HepG2 (cell line): ENCODE data around the gene EEF1AKMT3. TPM values are rescaled to one million over a fixed set of nuclear protein-coding genes. Genes with fewer than 3 reads are reported as not detected.

Experiments used
- GTF2F1 ChIP-seq: fragments of 150-350 bp; IDR thresholded peaks from 2 replicates; pipeline ENCODE4 v1.6.1; 2014; ENCODE audit warnings: low read length
- MIER2 ChIP-seq: IDR thresholded peaks from 2 replicates; pipeline ENCODE4 v1.6.1; 2016; ENCODE audit warnings: missing biosample characterization, missing genetic modification reagents
- ZNF569 ChIP-seq: sonication (generic); formaldehyde crosslinking; IDR thresholded peaks from 2 replicates; pipeline ENCODE4 v1.5.0; 2020; ENCODE audit warnings: mild to moderate bottlenecking, missing genetic modification reagents, moderate library complexity, borderline replicate concordance
- ZNF816 ChIP-seq: sonication (generic); formaldehyde crosslinking; IDR thresholded peaks from 2 replicates; pipeline ENCODE4 v1.8.0; 2022; ENCODE audit warnings: missing genetic modification reagents, mild to moderate bottlenecking, borderline replicate concordance
- ZZZ3 ChIP-seq: sonication (generic); formaldehyde crosslinking; IDR thresholded peaks from 2 replicates; pipeline ENCODE4 v1.4.0; 2020; ENCODE audit warnings: missing genetic modification reagents, mild to moderate bottlenecking, borderline replicate concordance
- polyA plus RNA-seq, 8 experiments: library from polyadenylated mRNA; depleted of rRNA in 3 of 8; stranded (reverse) in 7 of 8; unstranded in 1 of 8; fragments of >200 nt; fragmentation: Illumina TruSeq in 4 of 8; extraction: Trizol in 4 of 8; gene quantifications; 2 replicates each; pipeline versions ENCODE4 v1.2.1 to v1.2.3, GENCODE V29; 2011 to 2016; ENCODE audit warnings: low read depth in 4 of 8, missing spikeins in 1 of 8, mixed read lengths in 1 of 8; ENCODE audit not compliant: insufficient read depth in 1 of 8
- total RNA-seq, 5 experiments: library from RNA; depleted of rRNA; stranded (reverse); fragments of >200 nt; fragmentation: Illumina TruSeq; extraction: Trizol; gene quantifications; 2 replicates each; pipeline ENCODE4 v1.2.3, GENCODE V29; 2016; ENCODE audit warnings: low read depth in 1 of 5
- TF ChIP-seq, protein P1 (sequence below), 2 experiments: fragments of 450-650 bp in 1 of 2; sonication (generic) in 1 of 2; formaldehyde crosslinking in 1 of 2; IDR thresholded peaks; 2 replicates each; pipeline versions ENCODE4 v1.6.1 to v1.8.0; 2016 to 2022; ENCODE audit warnings: antibody characterized with exemption in 1 of 2, mild to moderate bottlenecking in 1 of 2, missing genetic modification reagents in 1 of 2
- TF ChIP-seq, protein P2 (sequence below): sonication (generic); formaldehyde crosslinking; IDR thresholded peaks from 2 replicates; pipeline ENCODE4 v1.8.1; 2023; ENCODE audit warnings: mild to moderate bottlenecking, missing genetic modification reagents
- TF ChIP-seq, protein P3 (sequence below): sonication (generic); formaldehyde crosslinking; IDR thresholded peaks from 2 replicates; pipeline ENCODE4 v1.4.0; 2020; ENCODE audit warnings: mild to moderate bottlenecking, missing genetic modification reagents
- TF ChIP-seq, protein P4 (sequence below): sonication (generic); formaldehyde crosslinking; IDR thresholded peaks from 2 replicates; pipeline ENCODE4 v1.5.0; 2020; ENCODE audit warnings: mild to moderate bottlenecking, missing genetic modification reagents
- TF ChIP-seq, protein P5 (sequence below): IDR thresholded peaks from 2 replicates; pipeline ENCODE4 v1.6.1; 2016; ENCODE audit warnings: missing compliant biosample characterization, missing genetic modification reagents, borderline replicate concordance

The EEF1AKMT3 gene
- total and polyA plus RNA-seq, 2 of the 13 experiments (the other 11 are each of a cell fraction or from before 2014, with no cell fraction given): 4.7 to 11.4 TPM

DNA sequence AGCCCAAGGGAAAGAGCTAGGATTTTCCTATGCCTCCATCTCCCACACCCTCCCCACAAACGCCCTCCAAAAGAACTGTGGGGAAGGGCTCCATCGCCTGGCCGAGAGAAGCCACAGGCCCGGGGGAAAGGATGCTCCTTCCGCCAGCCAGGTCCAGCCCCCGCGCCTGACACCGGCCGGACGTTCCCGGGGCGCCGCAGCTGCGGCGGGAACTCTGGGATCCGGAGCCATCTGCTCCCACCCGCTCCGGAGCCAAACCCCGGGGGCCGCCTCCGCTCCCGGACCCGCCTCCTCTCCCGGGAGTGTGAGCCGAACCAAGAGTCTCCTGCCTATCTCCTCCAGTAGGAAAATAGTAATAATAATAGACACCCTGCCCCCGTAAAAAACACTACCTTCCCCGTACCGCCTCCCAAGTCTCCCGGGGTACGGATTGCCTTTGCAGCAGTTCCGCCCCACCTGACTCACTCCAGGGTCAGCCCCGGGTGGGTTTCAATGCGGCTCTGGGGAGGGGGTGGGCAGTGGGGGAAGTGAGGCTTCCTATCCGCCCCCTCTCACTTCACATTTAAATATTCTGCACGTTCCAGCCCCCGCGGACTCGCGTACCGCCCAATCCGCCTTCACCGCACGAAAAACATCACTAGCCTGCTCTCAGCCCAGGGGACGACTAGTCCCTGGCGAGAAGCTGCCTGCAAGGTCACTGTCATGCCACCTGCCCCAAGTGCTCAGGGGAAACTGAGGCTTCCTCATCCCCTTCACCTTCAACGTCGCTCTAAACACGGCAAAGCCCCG is 36.3 kb upstream of the EEF1AKMT3 start (continued):
- TF ChIP-seq, protein P1, sequence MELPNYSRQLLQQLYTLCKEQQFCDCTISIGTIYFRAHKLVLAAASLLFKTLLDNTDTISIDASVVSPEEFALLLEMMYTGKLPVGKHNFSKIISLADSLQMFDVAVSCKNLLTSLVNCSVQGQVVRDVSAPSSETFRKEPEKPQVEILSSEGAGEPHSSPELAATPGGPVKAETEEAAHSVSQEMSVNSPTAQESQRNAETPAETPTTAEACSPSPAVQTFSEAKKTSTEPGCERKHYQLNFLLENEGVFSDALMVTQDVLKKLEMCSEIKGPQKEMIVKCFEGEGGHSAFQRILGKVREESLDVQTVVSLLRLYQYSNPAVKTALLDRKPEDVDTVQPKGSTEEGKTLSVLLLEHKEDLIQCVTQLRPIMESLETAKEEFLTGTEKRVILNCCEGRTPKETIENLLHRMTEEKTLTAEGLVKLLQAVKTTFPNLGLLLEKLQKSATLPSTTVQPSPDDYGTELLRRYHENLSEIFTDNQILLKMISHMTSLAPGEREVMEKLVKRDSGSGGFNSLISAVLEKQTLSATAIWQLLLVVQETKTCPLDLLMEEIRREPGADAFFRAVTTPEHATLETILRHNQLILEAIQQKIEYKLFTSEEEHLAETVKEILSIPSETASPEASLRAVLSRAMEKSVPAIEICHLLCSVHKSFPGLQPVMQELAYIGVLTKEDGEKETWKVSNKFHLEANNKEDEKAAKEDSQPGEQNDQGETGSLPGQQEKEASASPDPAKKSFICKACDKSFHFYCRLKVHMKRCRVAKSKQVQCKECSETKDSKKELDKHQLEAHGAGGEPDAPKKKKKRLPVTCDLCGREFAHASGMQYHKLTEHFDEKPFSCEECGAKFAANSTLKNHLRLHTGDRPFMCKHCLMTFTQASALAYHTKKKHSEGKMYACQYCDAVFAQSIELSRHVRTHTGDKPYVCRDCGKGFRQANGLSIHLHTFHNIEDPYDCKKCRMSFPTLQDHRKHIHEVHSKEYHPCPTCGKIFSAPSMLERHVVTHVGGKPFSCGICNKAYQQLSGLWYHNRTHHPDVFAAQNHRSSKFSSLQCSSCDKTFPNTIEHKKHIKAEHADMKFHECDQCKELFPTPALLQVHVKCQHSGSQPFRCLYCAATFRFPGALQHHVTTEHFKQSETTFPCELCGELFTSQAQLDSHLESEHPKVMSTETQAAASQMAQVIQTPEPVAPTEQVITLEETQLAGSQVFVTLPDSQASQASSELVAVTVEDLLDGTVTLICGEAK (IDR thresholded peaks at IDR 0.05): no peak
- TF ChIP-seq, protein P1 (CRISPR knock-in tag; IDR thresholded peaks at IDR 0.05): no peak
- TF ChIP-seq, protein P2, sequence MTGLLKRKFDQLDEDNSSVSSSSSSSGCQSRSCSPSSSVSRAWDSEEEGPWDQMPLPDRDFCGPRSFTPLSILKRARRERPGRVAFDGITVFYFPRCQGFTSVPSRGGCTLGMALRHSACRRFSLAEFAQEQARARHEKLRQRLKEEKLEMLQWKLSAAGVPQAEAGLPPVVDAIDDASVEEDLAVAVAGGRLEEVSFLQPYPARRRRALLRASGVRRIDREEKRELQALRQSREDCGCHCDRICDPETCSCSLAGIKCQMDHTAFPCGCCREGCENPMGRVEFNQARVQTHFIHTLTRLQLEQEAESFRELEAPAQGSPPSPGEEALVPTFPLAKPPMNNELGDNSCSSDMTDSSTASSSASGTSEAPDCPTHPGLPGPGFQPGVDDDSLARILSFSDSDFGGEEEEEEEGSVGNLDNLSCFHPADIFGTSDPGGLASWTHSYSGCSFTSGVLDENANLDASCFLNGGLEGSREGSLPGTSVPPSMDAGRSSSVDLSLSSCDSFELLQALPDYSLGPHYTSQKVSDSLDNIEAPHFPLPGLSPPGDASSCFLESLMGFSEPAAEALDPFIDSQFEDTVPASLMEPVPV (CRISPR knock-in tag): no peak
- TF ChIP-seq, protein P3, sequence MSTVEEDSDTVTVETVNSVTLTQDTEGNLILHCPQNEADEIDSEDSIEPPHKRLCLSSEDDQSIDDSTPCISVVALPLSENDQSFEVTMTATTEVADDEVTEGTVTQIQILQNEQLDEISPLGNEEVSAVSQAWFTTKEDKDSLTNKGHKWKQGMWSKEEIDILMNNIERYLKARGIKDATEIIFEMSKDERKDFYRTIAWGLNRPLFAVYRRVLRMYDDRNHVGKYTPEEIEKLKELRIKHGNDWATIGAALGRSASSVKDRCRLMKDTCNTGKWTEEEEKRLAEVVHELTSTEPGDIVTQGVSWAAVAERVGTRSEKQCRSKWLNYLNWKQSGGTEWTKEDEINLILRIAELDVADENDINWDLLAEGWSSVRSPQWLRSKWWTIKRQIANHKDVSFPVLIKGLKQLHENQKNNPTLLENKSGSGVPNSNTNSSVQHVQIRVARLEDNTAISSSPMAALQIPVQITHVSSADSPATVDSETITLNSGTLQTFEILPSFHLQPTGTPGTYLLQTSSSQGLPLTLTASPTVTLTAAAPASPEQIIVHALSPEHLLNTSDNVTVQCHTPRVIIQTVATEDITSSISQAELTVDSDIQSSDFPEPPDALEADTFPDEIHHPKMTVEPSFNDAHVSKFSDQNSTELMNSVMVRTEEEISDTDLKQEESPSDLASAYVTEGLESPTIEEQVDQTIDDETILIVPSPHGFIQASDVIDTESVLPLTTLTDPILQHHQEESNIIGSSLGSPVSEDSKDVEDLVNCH (CRISPR knock-in tag): no peak
- TF ChIP-seq ZNF816: 0 out of 2 replicates have a peak, but pooled peaks have one; percentile 45
- no peak for TF ChIP-seq ZNF569
- TF ChIP-seq, protein P4, sequence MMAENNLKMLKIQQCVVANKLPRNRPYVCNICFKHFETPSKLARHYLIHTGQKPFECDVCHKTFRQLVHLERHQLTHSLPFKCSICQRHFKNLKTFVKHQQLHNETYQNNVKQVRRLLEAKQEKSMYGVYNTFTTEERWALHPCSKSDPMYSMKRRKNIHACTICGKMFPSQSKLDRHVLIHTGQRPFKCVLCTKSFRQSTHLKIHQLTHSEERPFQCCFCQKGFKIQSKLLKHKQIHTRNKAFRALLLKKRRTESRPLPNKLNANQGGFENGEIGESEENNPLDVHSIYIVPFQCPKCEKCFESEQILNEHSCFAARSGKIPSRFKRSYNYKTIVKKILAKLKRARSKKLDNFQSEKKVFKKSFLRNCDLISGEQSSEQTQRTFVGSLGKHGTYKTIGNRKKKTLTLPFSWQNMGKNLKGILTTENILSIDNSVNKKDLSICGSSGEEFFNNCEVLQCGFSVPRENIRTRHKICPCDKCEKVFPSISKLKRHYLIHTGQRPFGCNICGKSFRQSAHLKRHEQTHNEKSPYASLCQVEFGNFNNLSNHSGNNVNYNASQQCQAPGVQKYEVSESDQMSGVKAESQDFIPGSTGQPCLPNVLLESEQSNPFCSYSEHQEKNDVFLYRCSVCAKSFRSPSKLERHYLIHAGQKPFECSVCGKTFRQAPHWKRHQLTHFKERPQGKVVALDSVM: no peak
- TF ChIP-seq GTF2F1: no peak
- no peak for TF ChIP-seq MIER2 (CRISPR knock-in tag)
- no peak for TF ChIP-seq ZZZ3 (CRISPR knock-in tag)
- TF ChIP-seq, protein P5, sequence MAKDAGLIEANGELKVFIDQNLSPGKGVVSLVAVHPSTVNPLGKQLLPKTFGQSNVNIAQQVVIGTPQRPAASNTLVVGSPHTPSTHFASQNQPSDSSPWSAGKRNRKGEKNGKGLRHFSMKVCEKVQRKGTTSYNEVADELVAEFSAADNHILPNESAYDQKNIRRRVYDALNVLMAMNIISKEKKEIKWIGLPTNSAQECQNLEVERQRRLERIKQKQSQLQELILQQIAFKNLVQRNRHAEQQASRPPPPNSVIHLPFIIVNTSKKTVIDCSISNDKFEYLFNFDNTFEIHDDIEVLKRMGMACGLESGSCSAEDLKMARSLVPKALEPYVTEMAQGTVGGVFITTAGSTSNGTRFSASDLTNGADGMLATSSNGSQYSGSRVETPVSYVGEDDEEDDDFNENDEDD (CRISPR knock-in tag): peak; percentile 49; the same call in 1 of the 2 replicates
